ACC112 (cell line): Measurements from ENCODE around the gene FSTL4.

Source experiments
- H2AFZ ChIP-seq: fragments of 200-600 bp; sonication (generic); one replicate; pipeline ENCODE4 v1.6.0; 2017; ENCODE audit warnings: antibody characterized with exemption, low read length; ENCODE audit not compliant: unreplicated experiment
- H3K27ac ChIP-seq: fragments of 200-600 bp; sonication (generic); 2 replicates; pipeline ENCODE4 v1.5.1; 2014; ENCODE audit warnings: low read depth, mild to moderate bottlenecking, antibody characterized with exemption, low read length, moderate library complexity
- H3K27me3 ChIP-seq: fragments of 200-600 bp; sonication (generic); 2 replicates; pipeline ENCODE4 v1.6.1; 2014; ENCODE audit warnings: mild to moderate bottlenecking, antibody characterized with exemption, low read length, moderate library complexity, mixed read lengths; ENCODE audit not compliant: insufficient read depth
- H3K36me3 ChIP-seq: fragments of 200-600 bp; sonication (generic); 2 replicates; pipeline ENCODE4 v1.6.1; 2016; ENCODE audit warnings: mild to moderate bottlenecking, antibody characterized with exemption, low read length, moderate library complexity, mixed read lengths; ENCODE audit not compliant: insufficient read depth
- H3K4me1 ChIP-seq: fragments of 200-600 bp; sonication (generic); one replicate; pipeline ENCODE4 v1.6.1; 2016; ENCODE audit warnings: low read length, mixed read lengths; ENCODE audit not compliant: insufficient read depth, unreplicated experiment, control insufficient read depth
- H3K4me3 ChIP-seq: fragments of 200-600 bp; sonication (generic); 2 replicates; pipeline ENCODE4 v1.5.1; 2014; ENCODE audit warnings: mild to moderate bottlenecking, low read depth, low read length
- H3K79me2 ChIP-seq: fragments of 200-600 bp; sonication (generic); one replicate; pipeline ENCODE4 v1.6.0; 2016; ENCODE audit warnings: low read length; ENCODE audit not compliant: control insufficient read depth, unreplicated experiment, insufficient read depth

Gene FSTL4

GRCh38 chr5:133403741-133404364 lies 208.5 kb downstream of the FSTL4 start:
- Histone ChIP-seq H3K27ac (no peak overlapping the region), H2AFZ (no peak overlapping the region), H3K79me2 (no peaks in the 10 kb centered on the region), H3K4me3 (no peak overlapping the region), H3K36me3 (no peaks in the 10 kb centered on the region), H3K27me3 (peaks cover 17% of the 10 kb centered on the region), H3K4me1 (no peaks in the 10 kb centered on the region)

- Histone ChIP-seq H2AFZ (no peak overlapping the region), H3K36me3 (no peaks in the 10 kb centered on the region), H3K79me2 (no peaks in the 10 kb centered on the region), H3K4me1 (no peaks in the 10 kb centered on the region), H3K4me3 (no peak overlapping the region), H3K27ac (no peak overlapping the region), H3K27me3 (peaks cover 21% of the 10 kb centered on the region)
These were observed 209.6 kb downstream of the FSTL4 start for GRCh38 chr5:133402775-133403174.

DNA sequence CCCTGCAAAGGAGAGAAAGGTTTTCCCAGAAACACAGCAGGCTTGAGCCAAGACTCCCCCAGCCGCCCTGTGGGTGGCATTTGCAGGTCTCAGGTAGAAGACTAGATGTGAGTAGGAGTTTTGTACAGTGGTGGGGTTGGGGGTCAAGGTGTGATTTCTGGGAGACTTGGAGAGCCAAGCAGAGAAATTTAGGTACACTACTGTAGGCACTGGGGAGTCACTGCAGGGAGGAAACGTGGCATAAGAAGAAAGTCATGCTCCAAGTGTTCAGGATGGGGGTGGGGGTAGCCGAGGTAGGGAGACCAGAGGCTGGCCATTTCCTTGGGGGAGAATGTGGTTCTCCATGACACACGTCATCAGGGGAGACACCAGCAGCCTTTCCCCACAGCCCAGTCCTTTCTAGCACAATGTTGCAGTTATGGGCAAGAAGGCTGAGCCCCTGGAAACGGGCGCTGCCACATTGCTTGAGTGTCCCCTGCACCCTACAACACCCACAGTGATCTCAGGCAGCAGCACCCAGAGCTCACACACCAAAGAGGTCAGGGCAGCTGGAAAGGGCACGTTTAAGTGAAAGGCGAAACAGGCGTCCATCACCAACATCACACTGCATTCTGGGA lies 210.5 kb downstream of the FSTL4 start:
- Histone ChIP-seq H3K79me2 (no peaks in the 10 kb centered on the region), H2AFZ (no peak overlapping the region), H3K27ac (no peak overlapping the region), H3K4me3 (no peak overlapping the region), H3K27me3 (peaks cover 22% of the 10 kb centered on the region; the same call in 1 of the 2 replicates), H3K4me1 (no peaks in the 10 kb centered on the region), H3K36me3 (no peaks in the 10 kb centered on the region)

DNA sequence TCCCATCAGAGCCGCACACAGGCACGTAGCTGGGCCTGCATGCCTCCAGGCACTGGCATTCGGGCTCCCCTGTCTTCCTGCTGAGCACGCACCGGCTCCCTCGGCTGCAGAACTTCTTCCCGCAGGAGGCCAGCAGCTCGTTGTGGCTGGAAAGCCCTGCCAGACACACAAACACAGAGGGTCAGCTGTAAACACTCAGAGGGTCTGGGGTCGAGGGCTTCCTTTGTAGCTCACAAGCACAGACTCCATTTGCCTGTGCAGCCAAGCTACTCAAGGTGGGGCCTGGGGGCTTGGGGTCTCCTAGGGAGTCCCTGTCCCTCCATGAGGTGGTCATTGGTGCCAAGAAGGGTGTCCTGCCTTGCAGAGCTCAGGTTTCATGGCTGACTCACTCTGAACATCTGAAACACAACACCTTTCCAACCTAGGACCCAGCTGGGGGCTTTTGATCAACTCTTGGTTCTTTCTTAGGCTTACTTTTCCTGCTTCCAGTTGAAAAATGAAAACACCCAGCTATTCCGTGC lies 211.4 kb downstream of the FSTL4 start:
- Histone ChIP-seq H3K4me3 (no peak overlapping the region), H3K27me3 (peaks cover 30% of the 10 kb centered on the region; the same call in 1 of the 2 replicates), H3K79me2 (no peaks in the 10 kb centered on the region), H3K27ac (no peak overlapping the region), H3K4me1 (no peaks in the 10 kb centered on the region), H2AFZ (no peak overlapping the region), H3K36me3 (no peaks in the 10 kb centered on the region)

DNA sequence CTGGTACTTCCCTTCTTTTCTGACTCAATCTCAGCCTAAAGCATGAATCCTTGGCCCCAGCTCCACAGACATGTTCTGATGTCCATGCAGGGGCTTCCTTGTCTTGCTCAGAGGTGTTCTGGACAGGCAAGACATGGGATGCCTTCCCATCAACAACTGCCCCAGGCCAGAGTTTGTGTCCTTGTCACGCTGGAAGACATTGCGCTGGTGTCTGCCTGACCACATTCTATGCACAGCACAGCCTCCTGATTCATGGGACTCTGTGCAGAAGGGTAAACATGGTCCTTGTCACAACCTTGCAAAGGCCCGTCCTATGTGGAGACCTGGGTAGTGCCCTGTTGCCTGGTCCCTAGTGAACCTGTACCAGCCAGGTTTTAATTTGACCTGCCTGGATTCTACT lies 212.2 kb downstream of the FSTL4 start:
- H3K4me3 ChIP-seq: no peak overlapping the region
- H2AFZ ChIP-seq: no peak overlapping the region
- no peaks in the 10 kb centered on the region for H3K4me1 ChIP-seq
- no peak overlapping the region for H3K27ac ChIP-seq
- H3K36me3 ChIP-seq: no peaks in the 10 kb centered on the region
- H3K27me3 ChIP-seq: peaks cover 30% of the 10 kb centered on the region; the same call in 1 of the 2 replicates
- H3K79me2 ChIP-seq: no peaks in the 10 kb centered on the region

DNA sequence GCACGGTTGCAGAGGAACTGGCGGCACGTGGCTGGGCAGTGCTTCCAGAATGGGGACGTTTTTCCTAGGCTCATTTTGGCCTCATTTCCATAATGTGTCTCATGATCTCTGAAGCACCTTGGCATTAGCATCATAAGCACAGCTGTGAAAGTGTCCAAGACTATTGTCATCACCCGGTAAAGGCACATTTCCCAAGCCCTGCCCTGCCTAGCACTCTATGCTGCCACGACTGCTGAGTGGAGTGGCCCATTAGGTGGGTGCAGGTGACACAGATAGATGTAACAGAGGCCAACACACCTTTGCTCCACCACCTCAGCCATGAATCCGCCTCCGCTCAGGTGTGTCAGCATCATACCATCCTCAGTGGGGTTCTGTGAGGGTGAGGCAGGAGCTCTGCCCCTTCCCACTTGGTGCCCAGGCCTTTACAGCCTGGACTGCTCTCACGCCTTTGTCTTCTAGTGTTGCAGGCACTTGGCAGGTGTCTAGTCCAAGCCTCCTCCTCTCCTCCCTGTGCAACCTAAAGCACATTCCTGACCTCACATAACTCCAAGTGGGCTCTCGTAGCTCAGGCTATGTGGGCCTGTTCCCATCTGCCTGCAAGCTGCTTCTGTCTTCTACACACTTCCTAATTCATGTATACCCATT lies 213.0 kb downstream of the FSTL4 start:
- no peaks in the 10 kb centered on the region for H3K4me1 ChIP-seq
- no peaks in the 10 kb centered on the region for H3K36me3 ChIP-seq
- H3K79me2 ChIP-seq: no peaks in the 10 kb centered on the region
- H3K4me3 ChIP-seq: no peak overlapping the region
- no peak overlapping the region for H2AFZ ChIP-seq
- H3K27me3 ChIP-seq: peaks cover 30% of the 10 kb centered on the region; the same call in 1 of the 2 replicates
- H3K27ac ChIP-seq: no peak overlapping the region

GRCh38 chr5:133398646-133399101 lies 213.7 kb downstream of the FSTL4 start:
- Histone ChIP-seq H3K4me1 (no peaks in the 10 kb centered on the region), H3K27me3 (peaks cover 30% of the 10 kb centered on the region; the same call in 1 of the 2 replicates), H3K79me2 (no peaks in the 10 kb centered on the region), H3K4me3 (no peak overlapping the region), H3K36me3 (no peaks in the 10 kb centered on the region), H2AFZ (no peak overlapping the region), H3K27ac (no peak overlapping the region)

GRCh38 chr5:133397990-133398645 lies 214.2 kb downstream of the FSTL4 start:
- H3K27ac ChIP-seq: no peak overlapping the region
- H3K4me1 ChIP-seq: no peaks in the 10 kb centered on the region
- no peak overlapping the region for H3K4me3 ChIP-seq
- H3K27me3 ChIP-seq: peaks cover 30% of the 10 kb centered on the region; the same call in 1 of the 2 replicates
- H2AFZ ChIP-seq: no peak overlapping the region
- H3K79me2 ChIP-seq: no peaks in the 10 kb centered on the region
- H3K36me3 ChIP-seq: no peaks in the 10 kb centered on the region

GRCh38 chr5:133397348-133397747 lies 215.0 kb downstream of the FSTL4 start:
- Histone ChIP-seq H3K4me3 (no peak overlapping the region), H3K27ac (no peak overlapping the region), H2AFZ (no peak overlapping the region), H3K4me1 (no peaks in the 10 kb centered on the region), H3K36me3 (no peaks in the 10 kb centered on the region), H3K79me2 (no peaks in the 10 kb centered on the region), H3K27me3 (peaks cover 31% of the 10 kb centered on the region; the same call in 1 of the 2 replicates)

GRCh38 chr5:133396814-133397213 lies 215.5 kb downstream of the FSTL4 start:
- no peaks in the 10 kb centered on the region for H3K4me1 ChIP-seq
- H3K27ac ChIP-seq: no peak overlapping the region
- no peak overlapping the region for H3K4me3 ChIP-seq
- H3K27me3 ChIP-seq: peaks cover 36% of the 10 kb centered on the region
- H2AFZ ChIP-seq: no peak overlapping the region
- H3K79me2 ChIP-seq: no peaks in the 10 kb centered on the region
- no peaks in the 10 kb centered on the region for H3K36me3 ChIP-seq
